Peyer's patch (tissue), 4 donors: Measurements from ENCODE around the gene PPP2CA.

ENCODE experiments used
- POLR2A ChIP-seq, 2 donors: fragments of 450-650 bp; IDR thresholded peaks; one replicate each; pipeline ENCODE4 v1.5.1; 2017; ENCODE audit warnings: antibody characterized with exemption in 2 of 2, mild to moderate bottlenecking in 2 of 2, moderate library complexity in 2 of 2
- TF ChIP-seq, protein P1 (sequence below), 6 experiments: fragments of 450-650 bp in 4 of 6; fragments of 200-600 bp in 2 of 6; sonication (generic) in 1 of 6; IDR thresholded peaks; one replicate each; pipeline ENCODE4 v1.5.1; 2017 to 2019; ENCODE audit warnings: antibody characterized with exemption in 6 of 6, mild to moderate bottlenecking in 3 of 6, moderate library complexity in 1 of 6

DNA sequence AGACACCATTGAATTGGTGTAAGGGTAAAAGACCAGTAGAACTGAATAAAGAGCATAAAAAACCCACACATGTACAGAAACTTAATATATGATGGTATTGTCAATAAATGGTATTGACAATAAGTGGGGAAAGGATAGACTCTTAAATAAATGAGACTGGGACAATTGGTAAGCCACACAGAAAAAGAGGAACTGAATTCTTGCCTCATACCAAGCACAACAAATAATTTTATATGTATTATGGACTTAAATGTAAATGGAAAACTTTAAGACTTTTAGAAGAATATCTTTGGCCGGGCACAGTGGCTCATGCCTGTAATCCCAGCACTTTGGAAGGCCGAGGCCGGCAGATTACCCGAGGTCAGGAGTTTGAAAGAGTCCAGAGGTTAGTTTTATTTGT lies 37.9 kb upstream of the PPP2CA start:
- no peak for TF ChIP-seq POLR2A (IDR thresholded peaks at IDR 0.05)
- TF ChIP-seq, protein P1, sequence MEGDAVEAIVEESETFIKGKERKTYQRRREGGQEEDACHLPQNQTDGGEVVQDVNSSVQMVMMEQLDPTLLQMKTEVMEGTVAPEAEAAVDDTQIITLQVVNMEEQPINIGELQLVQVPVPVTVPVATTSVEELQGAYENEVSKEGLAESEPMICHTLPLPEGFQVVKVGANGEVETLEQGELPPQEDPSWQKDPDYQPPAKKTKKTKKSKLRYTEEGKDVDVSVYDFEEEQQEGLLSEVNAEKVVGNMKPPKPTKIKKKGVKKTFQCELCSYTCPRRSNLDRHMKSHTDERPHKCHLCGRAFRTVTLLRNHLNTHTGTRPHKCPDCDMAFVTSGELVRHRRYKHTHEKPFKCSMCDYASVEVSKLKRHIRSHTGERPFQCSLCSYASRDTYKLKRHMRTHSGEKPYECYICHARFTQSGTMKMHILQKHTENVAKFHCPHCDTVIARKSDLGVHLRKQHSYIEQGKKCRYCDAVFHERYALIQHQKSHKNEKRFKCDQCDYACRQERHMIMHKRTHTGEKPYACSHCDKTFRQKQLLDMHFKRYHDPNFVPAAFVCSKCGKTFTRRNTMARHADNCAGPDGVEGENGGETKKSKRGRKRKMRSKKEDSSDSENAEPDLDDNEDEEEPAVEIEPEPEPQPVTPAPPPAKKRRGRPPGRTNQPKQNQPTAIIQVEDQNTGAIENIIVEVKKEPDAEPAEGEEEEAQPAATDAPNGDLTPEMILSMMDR (IDR thresholded peaks at IDR 0.05), result no peak
